A673 (cell line): Measurements from ENCODE around the gene ST7. TPM values are rescaled to one million over a fixed set of nuclear protein-coding genes. Genes with fewer than 3 reads are reported as not detected.
A peak's percentile ranks its signal among the peaks of the same experiment; 100 is the strongest.

ENCODE experiments used
- BruUV-seq: library from RNA; stranded (reverse); fragments of 400-500 nt; replicated peaks from 2 replicates; lab custom pipeline; 2021; lab: Mats Ljungman, UMichigan
- CTCF ChIA-PET: fragments of 300-600 bp; sonication (Branson Sonifier 250); formaldehyde crosslinking; loops from one replicate; lab custom pipeline; 2022; ENCODE audit warnings: antibody characterized with exemption; lab: Charles Lee
- POLR2A ChIA-PET: fragments of 300-600 bp; sonication (Branson Sonifier 250); formaldehyde crosslinking; loops from one replicate; lab custom pipeline; 2022; ENCODE audit warnings: antibody characterized with exemption; ENCODE audit not compliant: low non-redundant PET; lab: Charles Lee
- DNase-seq: peaks from one replicate; pipeline ENCODE4 v3.0.0-alpha.2; 2015; ENCODE audit warnings: low spot score
- H3K27ac ChIP-seq: fragments of 200-600 bp; sonication (generic); 2 replicates; pipeline ENCODE4 v1.5.1; 2016; ENCODE audit warnings: mixed run types, low read depth, mild to moderate bottlenecking, mixed read lengths, antibody characterized with exemption, low read length; ENCODE audit not compliant: poor library complexity, severe bottlenecking
- H3K27me3 ChIP-seq: fragments of 200-600 bp; sonication (generic); replicated peaks from 2 replicates; pipeline ENCODE4 v1.6.1; 2017; ENCODE audit warnings: mixed run types, low read depth, mild to moderate bottlenecking, mixed read lengths, antibody characterized with exemption, low read length; ENCODE audit not compliant: insufficient read depth, poor library complexity
- H3K36me3 ChIP-seq: fragments of 200-600 bp; sonication (generic); 2 replicates; pipeline ENCODE4 v1.6.1; 2016; ENCODE audit warnings: mixed run types, mild to moderate bottlenecking, mixed read lengths, antibody characterized with exemption, low read length; ENCODE audit not compliant: insufficient read depth, poor library complexity, severe bottlenecking
- H3K4me1 ChIP-seq: fragments of 200-600 bp; sonication (generic); 2 replicates; pipeline ENCODE4 v1.6.1; 2017; ENCODE audit warnings: mixed run types, mild to moderate bottlenecking, mixed read lengths, antibody characterized with exemption, low read length; ENCODE audit not compliant: insufficient read depth, poor library complexity, severe bottlenecking
- H3K4me3 ChIP-seq: fragments of 200-600 bp; sonication (generic); 2 replicates; pipeline ENCODE4 v1.5.1; 2016; ENCODE audit warnings: low read depth, mixed run types, mild to moderate bottlenecking, mixed read lengths, low read length; ENCODE audit not compliant: poor library complexity, severe bottlenecking
- H3K9me3 ChIP-seq: fragments of 200-600 bp; sonication (generic); 2 replicates; pipeline ENCODE4 v1.6.1; 2016; ENCODE audit warnings: mixed run types, low read depth, mild to moderate bottlenecking, mixed read lengths, antibody characterized with exemption, low read length; ENCODE audit not compliant: poor library complexity, severe bottlenecking
- CTCF ChIP-seq: fragments of 300-800, 200-600 bp; sonication (generic); conservative IDR thresholded peaks from 2 replicates; pipeline ENCODE4 v1.5.1; 2017; ENCODE audit warnings: low read depth, mild to moderate bottlenecking, antibody characterized with exemption, low read length, moderate library complexity, mixed read lengths
- EZH2 ChIP-seq: fragments of 200-600 bp; sonication (generic); IDR thresholded peaks from 2 replicates; pipeline ENCODE4 v1.6.1; 2017; ENCODE audit warnings: borderline replicate concordance, low read depth, mild to moderate bottlenecking, mixed read lengths, antibody characterized with exemption, low read length; ENCODE audit not compliant: poor library complexity, severe bottlenecking
- intact Hi-C: fragments of 100-400 bp; cut with micrococcal nuclease; formaldehyde crosslinking; loops from one replicate; pipeline ENCODE4 v1.10.0; 2022; ENCODE audit not compliant: unreplicated experiment
- total RNA-seq: library from RNA; stranded (reverse); gene quantifications from 2 replicates; pipeline ENCODE4 v1.2.3, GENCODE V29; 2021

The ST7 gene
- total RNA-seq, 1 experiment from 2014 or later = 24.3 TPM

- Histone ChIP-seq H3K27ac (no peak overlapping the region), H3K9me3 (no peaks in the 10 kb centered on the region), H3K4me3 (no peak overlapping the region), H3K36me3 (no peaks in the 10 kb centered on the region), H3K27me3 (no peaks in the 10 kb centered on the region), H3K4me1 (no peaks in the 10 kb centered on the region)
- TF ChIP-seq EZH2 (no peak), CTCF (no peak)
- no peak for DNase-seq
- BruUV-seq = no TSS peak
- intact Hi-C loops = no loop called here
- CTCF ChIA-PET = no interaction called here
- POLR2A ChIA-PET = no interaction called here
Observed at GRCh38 chr7:117155694-117156093, 202.4 kb downstream of the ST7 start.

GRCh38 chr7:117157241-117158209, 204.2 kb downstream of the ST7 start:
- Histone ChIP-seq H3K36me3 (no peaks in the 10 kb centered on the region), H3K4me3 (no peak overlapping the region), H3K9me3 (no peaks in the 10 kb centered on the region), H3K27ac (no peak overlapping the region), H3K4me1 (no peaks in the 10 kb centered on the region), H3K27me3 (no peaks in the 10 kb centered on the region)
- ChIA-PET CTCF (interaction anchor here (0.9 kb wide), 1 partner anchor 558 kb away, joined by 3 read pairs; no protein-coding TSS in a partner anchor), POLR2A (no interaction called here)
- intact Hi-C loops = no loop called here
- TF ChIP-seq CTCF (peak; percentile 32), EZH2 (no peak)
- DNase-seq = peak; percentile 27
- BruUV-seq = no TSS peak

- BruUV-seq = no TSS peak
- no peak for DNase-seq
- POLR2A ChIA-PET = no interaction called here
Observed at GRCh38 chr7:117158941-117159697, 205.8 kb downstream of the ST7 start.

More at GRCh38 chr7:117158941-117159697, 205.8 kb downstream of the ST7 start:
- no peaks in the 10 kb centered on the region for H3K4me1 ChIP-seq
- no peaks in the 10 kb centered on the region for H3K9me3 ChIP-seq
- H3K36me3 ChIP-seq = no peaks in the 10 kb centered on the region
- H3K27ac ChIP-seq = no peak overlapping the region
- TF ChIP-seq CTCF = no peak
- no peak for TF ChIP-seq EZH2
- CTCF ChIA-PET = no interaction called here
- no peaks in the 10 kb centered on the region for H3K27me3 ChIP-seq
- no peak overlapping the region for H3K4me3 ChIP-seq
- intact Hi-C loops = no loop called here
